OCI-LY7 (cell line): Measurements from ENCODE around the gene ARID5B. TPM values are rescaled to one million over a fixed set of nuclear protein-coding genes. Genes with fewer than 3 reads are reported as not detected.

ENCODE experiments used
- BruUV-seq: library from RNA; stranded (reverse); fragments of 400-500 nt; replicated peaks from 2 replicates; lab custom pipeline; 2021; lab: Mats Ljungman, UMichigan
- CTCF ChIA-PET: fragments of 300-600 bp; sonication (Branson Sonifier 250); formaldehyde crosslinking; loops from one replicate; lab custom pipeline; 2022; ENCODE audit warnings: antibody characterized with exemption; ENCODE audit not compliant: unreplicated experiment; lab: Charles Lee
- POLR2A ChIA-PET: fragments of 300-600 bp; sonication (Branson Sonifier 250); formaldehyde crosslinking; loops from one replicate; lab custom pipeline; 2022; ENCODE audit warnings: antibody characterized with exemption; lab: Charles Lee
- DNase-seq: peaks from one replicate; pipeline ENCODE4 v3.0.0-alpha.2; 2015; ENCODE audit warnings: low spot score
- H2AFZ ChIP-seq: fragments of 200-600 bp; sonication (generic), shearing (Covaris generic); 2 replicates; pipeline ENCODE4 v1.6.1; 2014; ENCODE audit warnings: mild to moderate bottlenecking, antibody characterized with exemption, low read length, moderate library complexity
- H3K27ac ChIP-seq: fragments of 200-600 bp; sonication (generic); 2 replicates; pipeline ENCODE4 v1.5.1; 2014; ENCODE audit warnings: mixed run types, low read depth, mild to moderate bottlenecking, moderate library complexity, low read length, inconsistent platforms; ENCODE audit not compliant: poor library complexity, severe bottlenecking
- H3K36me3 ChIP-seq: fragments of 200-600 bp; sonication (generic); 2 replicates; pipeline ENCODE4 v1.6.1; 2014; ENCODE audit warnings: mild to moderate bottlenecking, antibody characterized with exemption, low read length, moderate library complexity, mixed read lengths; ENCODE audit not compliant: insufficient read depth
- H3K4me1 ChIP-seq: fragments of 200-600 bp; sonication (generic); 2 replicates; pipeline ENCODE4 v1.5.1; 2014; ENCODE audit warnings: mild to moderate bottlenecking, low read length; ENCODE audit not compliant: insufficient read depth, poor library complexity, severe bottlenecking
- H3K4me2 ChIP-seq: fragments of 200-600 bp; sonication (generic); 2 replicates; pipeline ENCODE4 v1.6.1; 2014; ENCODE audit warnings: mild to moderate bottlenecking, low read length
- H3K4me3 ChIP-seq: fragments of 200-600 bp; sonication (generic); 2 replicates; pipeline ENCODE4 v1.5.1; 2014; ENCODE audit warnings: mild to moderate bottlenecking, low read depth, low read length; ENCODE audit not compliant: poor library complexity, severe bottlenecking
- H3K79me2 ChIP-seq: fragments of 200-600 bp; sonication (generic); 2 replicates; pipeline ENCODE4 v1.6.1; 2016; ENCODE audit warnings: low read depth, mild to moderate bottlenecking, low read length, moderate library complexity, mixed read lengths; ENCODE audit not compliant: insufficient read depth
- H3K9me2 ChIP-seq: fragments of 200-600 bp; sonication (generic); 2 replicates; pipeline ENCODE4 v1.6.1; 2016; ENCODE audit warnings: mild to moderate bottlenecking, low read length, mixed read lengths; ENCODE audit not compliant: insufficient read depth
- H3K9me3 ChIP-seq: fragments of 200-600 bp; sonication (generic); 2 replicates; pipeline ENCODE4 v1.6.1; 2014; ENCODE audit warnings: mild to moderate bottlenecking, mixed run types, low read length, mixed read lengths
- H4K20me1 ChIP-seq: fragments of 200-600 bp; sonication (generic); 2 replicates; pipeline ENCODE4 v1.6.1; 2014; ENCODE audit warnings: mild to moderate bottlenecking, antibody characterized with exemption, low read length, moderate library complexity, mixed read lengths; ENCODE audit not compliant: insufficient read depth
- EZH2phosphoT487 ChIP-seq: fragments of 200-600 bp; sonication (generic); IDR thresholded peaks from 2 replicates; pipeline ENCODE4 v1.6.1; 2018; ENCODE audit warnings: low read depth, borderline replicate concordance, mild to moderate bottlenecking, mixed run types, antibody characterized with exemption, low read length, moderate library complexity, mixed read lengths
- intact Hi-C: fragments of 100-400 bp; cut with micrococcal nuclease; formaldehyde crosslinking; loops from one replicate; pipeline ENCODE4 v1.10.0; 2022; ENCODE audit not compliant: unreplicated experiment
- total RNA-seq, 2 experiments: library from RNA; depleted of rRNA in 1 of 2; stranded (reverse); fragments of >200 nt in 1 of 2; shearing (Covaris generic) in 1 of 2; gene quantifications; 2 replicates each; pipeline ENCODE4 v1.2.3, GENCODE V29; 2014 to 2022
- TF ChIP-seq, protein P1 (sequence below): fragments of 200-600 bp; sonication (generic); conservative IDR thresholded peaks from 2 replicates; pipeline ENCODE4 v1.5.1; 2014; ENCODE audit warnings: mild to moderate bottlenecking, antibody characterized with exemption, low read length, moderate library complexity, mixed read lengths

The ARID5B gene
- total RNA-seq, 2 experiments from 2014 or later: 38.0 to 56.7 TPM

DNA sequence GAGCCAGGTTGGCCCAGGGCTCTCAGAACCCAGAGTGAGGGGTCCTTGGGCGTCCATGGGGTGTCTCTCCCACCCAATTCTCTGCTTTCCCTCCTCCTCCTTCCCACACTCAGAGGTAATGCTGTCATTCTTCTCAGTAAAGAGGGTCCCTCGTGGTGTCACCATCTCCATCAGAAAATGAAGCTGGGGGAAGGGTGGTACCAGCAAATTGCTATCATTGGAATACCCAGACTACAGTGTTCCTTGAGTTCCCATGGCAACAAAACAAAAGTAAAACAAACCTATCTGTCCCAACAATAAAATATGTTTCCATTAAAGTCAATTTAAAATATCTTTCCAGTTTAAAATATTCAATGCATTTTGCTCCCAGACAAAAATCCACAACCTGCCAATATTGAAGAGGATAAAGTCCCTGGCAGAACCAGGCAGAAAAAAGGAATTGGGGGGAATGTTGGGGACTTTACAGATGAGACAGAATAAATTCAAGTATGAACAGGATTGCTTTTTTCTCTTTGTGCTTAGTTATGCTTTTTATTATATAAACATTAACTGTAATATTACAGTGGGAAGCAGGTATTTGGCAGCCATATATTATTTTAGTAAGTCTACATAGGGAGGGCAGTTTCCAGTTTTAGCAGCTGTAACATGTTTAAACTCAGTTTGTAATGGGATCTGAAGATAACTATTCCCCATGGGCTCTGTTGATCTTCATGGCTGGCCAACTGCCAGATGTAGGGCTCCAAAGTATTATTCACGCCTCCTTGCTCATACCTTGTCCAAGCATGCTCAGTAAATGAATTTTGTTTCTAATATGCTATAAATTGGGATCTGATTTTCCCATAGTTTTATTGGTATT lies 182.1 kb downstream of the ARID5B start:
- intact Hi-C loops: loop anchor here (2.0 to 10.0 kb wide), 3 partner anchors 25 to 111 kb away; no protein-coding TSS in a partner anchor
- POLR2A ChIA-PET: interaction anchor here (0.6 to 1.9 kb wide), 2 partner anchors 34 to 161 kb away, joined by 4 to 13 read pairs; no protein-coding TSS in a partner anchor
- H4K20me1 ChIP-seq: no peaks in the 10 kb centered on the region
- no peaks in the 10 kb centered on the region for H3K9me2 ChIP-seq
- peaks cover 13% of the 10 kb centered on the region; the same call in 1 of the 2 replicates for H3K79me2 ChIP-seq
- H3K36me3 ChIP-seq: peaks cover 56% of the 10 kb centered on the region
- H3K4me3 ChIP-seq: peak overlapping the region; percentile 61
- no peak for DNase-seq
- peak overlapping the region; percentile 96 for H3K4me2 ChIP-seq
- H3K4me1 ChIP-seq: peaks cover 54% of the 10 kb centered on the region
- TF ChIP-seq EZH2phosphoT487: no peak
- TF ChIP-seq, protein P1, sequence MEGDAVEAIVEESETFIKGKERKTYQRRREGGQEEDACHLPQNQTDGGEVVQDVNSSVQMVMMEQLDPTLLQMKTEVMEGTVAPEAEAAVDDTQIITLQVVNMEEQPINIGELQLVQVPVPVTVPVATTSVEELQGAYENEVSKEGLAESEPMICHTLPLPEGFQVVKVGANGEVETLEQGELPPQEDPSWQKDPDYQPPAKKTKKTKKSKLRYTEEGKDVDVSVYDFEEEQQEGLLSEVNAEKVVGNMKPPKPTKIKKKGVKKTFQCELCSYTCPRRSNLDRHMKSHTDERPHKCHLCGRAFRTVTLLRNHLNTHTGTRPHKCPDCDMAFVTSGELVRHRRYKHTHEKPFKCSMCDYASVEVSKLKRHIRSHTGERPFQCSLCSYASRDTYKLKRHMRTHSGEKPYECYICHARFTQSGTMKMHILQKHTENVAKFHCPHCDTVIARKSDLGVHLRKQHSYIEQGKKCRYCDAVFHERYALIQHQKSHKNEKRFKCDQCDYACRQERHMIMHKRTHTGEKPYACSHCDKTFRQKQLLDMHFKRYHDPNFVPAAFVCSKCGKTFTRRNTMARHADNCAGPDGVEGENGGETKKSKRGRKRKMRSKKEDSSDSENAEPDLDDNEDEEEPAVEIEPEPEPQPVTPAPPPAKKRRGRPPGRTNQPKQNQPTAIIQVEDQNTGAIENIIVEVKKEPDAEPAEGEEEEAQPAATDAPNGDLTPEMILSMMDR: no peak
- peak overlapping the region; percentile 87 for H3K27ac ChIP-seq
- no peak overlapping the region; the same call in 1 of the 2 replicates for H2AFZ ChIP-seq
- CTCF ChIA-PET: no interaction called here
- H3K9me3 ChIP-seq: no peaks in the 10 kb centered on the region
- TSS peak; percentile 2 for BruUV-seq

DNA sequence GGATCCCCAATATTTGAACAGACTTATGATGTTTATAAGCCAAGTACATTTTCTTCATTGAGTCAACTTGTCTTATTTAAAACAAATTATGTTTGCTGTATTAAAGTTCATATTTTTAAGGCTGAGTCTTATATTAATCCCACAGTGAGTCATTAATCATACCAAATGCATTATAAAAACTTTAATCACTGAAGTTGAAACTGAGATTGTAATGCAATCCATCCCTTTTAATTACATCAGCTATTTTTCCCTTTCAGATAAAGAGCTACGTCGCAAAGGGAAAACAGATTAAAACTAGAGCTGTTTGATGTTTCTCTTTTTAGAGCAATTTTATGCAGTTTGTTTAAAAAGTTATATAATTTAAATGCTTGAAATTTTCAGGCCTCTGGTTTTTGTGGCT lies 183.0 kb downstream of the ARID5B start:
- intact Hi-C loops: loop anchor here (10.0 kb wide), 1 partner anchor 110 kb away; no protein-coding TSS in a partner anchor
- no peak for TF ChIP-seq EZH2phosphoT487
- TF ChIP-seq, protein P1: no peak
- Histone ChIP-seq H3K79me2 (peaks cover 13% of the 10 kb centered on the region; the same call in 1 of the 2 replicates), H4K20me1 (no peaks in the 10 kb centered on the region), H3K9me2 (no peaks in the 10 kb centered on the region), H2AFZ (no peak overlapping the region), H3K4me2 (no peak overlapping the region; the same call in 1 of the 2 replicates), H3K36me3 (peaks cover 56% of the 10 kb centered on the region), H3K4me3 (no peak overlapping the region), H3K9me3 (no peaks in the 10 kb centered on the region), H3K4me1 (peaks cover 52% of the 10 kb centered on the region), H3K27ac (no peak overlapping the region)
- DNase-seq: no peak
- no TSS peak for BruUV-seq
- CTCF ChIA-PET: interaction anchor here (0.7 kb wide), 1 partner anchor 188 kb away, joined by 3 read pairs; no protein-coding TSS in a partner anchor
- POLR2A ChIA-PET: interaction anchor here (1.3 kb wide), 1 partner anchor 9 kb away, joined by 3 read pairs; no protein-coding TSS in a partner anchor
